Measurements from ENCODE around the gene TPRN.

GRCh38 chr9:137173796-137174664 is 26.5 kb downstream of the TPRN start:
- TF ChIP-seq, protein P1, sequence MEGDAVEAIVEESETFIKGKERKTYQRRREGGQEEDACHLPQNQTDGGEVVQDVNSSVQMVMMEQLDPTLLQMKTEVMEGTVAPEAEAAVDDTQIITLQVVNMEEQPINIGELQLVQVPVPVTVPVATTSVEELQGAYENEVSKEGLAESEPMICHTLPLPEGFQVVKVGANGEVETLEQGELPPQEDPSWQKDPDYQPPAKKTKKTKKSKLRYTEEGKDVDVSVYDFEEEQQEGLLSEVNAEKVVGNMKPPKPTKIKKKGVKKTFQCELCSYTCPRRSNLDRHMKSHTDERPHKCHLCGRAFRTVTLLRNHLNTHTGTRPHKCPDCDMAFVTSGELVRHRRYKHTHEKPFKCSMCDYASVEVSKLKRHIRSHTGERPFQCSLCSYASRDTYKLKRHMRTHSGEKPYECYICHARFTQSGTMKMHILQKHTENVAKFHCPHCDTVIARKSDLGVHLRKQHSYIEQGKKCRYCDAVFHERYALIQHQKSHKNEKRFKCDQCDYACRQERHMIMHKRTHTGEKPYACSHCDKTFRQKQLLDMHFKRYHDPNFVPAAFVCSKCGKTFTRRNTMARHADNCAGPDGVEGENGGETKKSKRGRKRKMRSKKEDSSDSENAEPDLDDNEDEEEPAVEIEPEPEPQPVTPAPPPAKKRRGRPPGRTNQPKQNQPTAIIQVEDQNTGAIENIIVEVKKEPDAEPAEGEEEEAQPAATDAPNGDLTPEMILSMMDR (IDR thresholded peaks at IDR 0.05) = no peak
- TF ChIP-seq ZFX (IDR thresholded peaks at IDR 0.05; ENCODE audit: borderline replicate concordance) = no peak

Measured in 22Rv1 (cell line).